Loucy (cell line): Measurements from ENCODE around the gene SNRNP48.

Experiments used
- H2AFZ ChIP-seq: fragments of 200-600 bp; sonication (generic); 2 replicates; pipeline ENCODE4 v1.6.0; 2016; ENCODE audit warnings: antibody characterized with exemption, mild to moderate bottlenecking, low read length, moderate library complexity
- H3F3A ChIP-seq: fragments of 200-600 bp; 2 replicates; pipeline ENCODE4 v1.6.0; 2016; ENCODE audit warnings: antibody characterized with exemption, low read depth, mild to moderate bottlenecking
- H3K27me3 ChIP-seq: fragments of 200-600 bp; sonication (generic); 2 replicates; pipeline ENCODE4 v1.6.1; 2014; ENCODE audit warnings: low read length, mild to moderate bottlenecking; ENCODE audit not compliant: insufficient read depth, poor library complexity, severe bottlenecking
- H3K36me3 ChIP-seq: fragments of 200-600 bp; sonication (generic); 2 replicates; pipeline ENCODE4 v1.6.1; 2016; ENCODE audit warnings: low read length; ENCODE audit not compliant: insufficient read depth
- H3K4me1 ChIP-seq: fragments of 200-600 bp; sonication (generic); 2 replicates; pipeline ENCODE4 v1.5.1; 2014; ENCODE audit warnings: low read length, mild to moderate bottlenecking; ENCODE audit not compliant: insufficient read depth, poor library complexity, severe bottlenecking
- H3K4me2 ChIP-seq: fragments of 200-600 bp; sonication (generic); 2 replicates; pipeline ENCODE4 v1.6.0; 2014; ENCODE audit warnings: antibody characterized with exemption, low read length, low read depth, mild to moderate bottlenecking; ENCODE audit not compliant: poor library complexity, severe bottlenecking
- H3K4me3 ChIP-seq: fragments of 200-600 bp; sonication (generic); 2 replicates; pipeline ENCODE4 v1.5.1; 2014; ENCODE audit warnings: low read length, mild to moderate bottlenecking, mixed read lengths; ENCODE audit not compliant: poor library complexity, severe bottlenecking
- H3K79me2 ChIP-seq: fragments of 200-600 bp; sonication (generic); 2 replicates; pipeline ENCODE4 v1.6.1; 2014; ENCODE audit warnings: low read length; ENCODE audit not compliant: insufficient read depth
- H3K9ac ChIP-seq: fragments of 200-600 bp; sonication (generic); 2 replicates; pipeline ENCODE4 v1.6.0; 2014; ENCODE audit warnings: mild to moderate bottlenecking, low read depth, low read length, moderate library complexity; ENCODE audit not compliant: poor library complexity, severe bottlenecking
- H3K9me2 ChIP-seq: fragments of 200-600 bp; sonication (generic); replicated peaks from 2 replicates; pipeline ENCODE4 v1.6.1; 2016; ENCODE audit warnings: low read depth, low read length, mixed read lengths
- H3K9me3 ChIP-seq: fragments of 200-600 bp; sonication (generic); 2 replicates; pipeline ENCODE4 v1.6.1; 2014; ENCODE audit warnings: mild to moderate bottlenecking, antibody characterized with exemption, low read length, low read depth; ENCODE audit not compliant: insufficient read depth
- H4K20me1 ChIP-seq: fragments of 200-600 bp; sonication (generic); 2 replicates; pipeline ENCODE4 v1.6.0; 2014; ENCODE audit warnings: antibody characterized with exemption, low read length, mild to moderate bottlenecking; ENCODE audit not compliant: insufficient read depth, poor library complexity, severe bottlenecking
- EZH2phosphoT487 ChIP-seq: fragments of 200-600 bp; IDR thresholded peaks from 2 replicates; pipeline ENCODE4 v1.6.1; 2018; ENCODE audit warnings: antibody characterized with exemption, mild to moderate bottlenecking, moderate library complexity, borderline replicate concordance
- TF ChIP-seq, protein P1 (sequence below): fragments of 200-600 bp; sonication (generic); conservative IDR thresholded peaks from 2 replicates; pipeline ENCODE4 v1.5.1; 2014; ENCODE audit warnings: mild to moderate bottlenecking, antibody characterized with exemption, low read length

The SNRNP48 gene

GRCh38 chr6:7562769-7563168 lies 27.2 kb upstream of the SNRNP48 start:
- H3K4me1 ChIP-seq = no peaks in the 10 kb centered on the region
- H3K9me2 ChIP-seq = no peaks in the 10 kb centered on the region
- H3K27me3 ChIP-seq = no peaks in the 10 kb centered on the region
- no peak overlapping the region for H3K4me3 ChIP-seq
- H4K20me1 ChIP-seq = no peaks in the 10 kb centered on the region
- H3K79me2 ChIP-seq = no peaks in the 10 kb centered on the region
- no peaks in the 10 kb centered on the region for H3F3A ChIP-seq
- H3K4me2 ChIP-seq = no peak overlapping the region
- no peak for TF ChIP-seq EZH2phosphoT487
- TF ChIP-seq, protein P1, sequence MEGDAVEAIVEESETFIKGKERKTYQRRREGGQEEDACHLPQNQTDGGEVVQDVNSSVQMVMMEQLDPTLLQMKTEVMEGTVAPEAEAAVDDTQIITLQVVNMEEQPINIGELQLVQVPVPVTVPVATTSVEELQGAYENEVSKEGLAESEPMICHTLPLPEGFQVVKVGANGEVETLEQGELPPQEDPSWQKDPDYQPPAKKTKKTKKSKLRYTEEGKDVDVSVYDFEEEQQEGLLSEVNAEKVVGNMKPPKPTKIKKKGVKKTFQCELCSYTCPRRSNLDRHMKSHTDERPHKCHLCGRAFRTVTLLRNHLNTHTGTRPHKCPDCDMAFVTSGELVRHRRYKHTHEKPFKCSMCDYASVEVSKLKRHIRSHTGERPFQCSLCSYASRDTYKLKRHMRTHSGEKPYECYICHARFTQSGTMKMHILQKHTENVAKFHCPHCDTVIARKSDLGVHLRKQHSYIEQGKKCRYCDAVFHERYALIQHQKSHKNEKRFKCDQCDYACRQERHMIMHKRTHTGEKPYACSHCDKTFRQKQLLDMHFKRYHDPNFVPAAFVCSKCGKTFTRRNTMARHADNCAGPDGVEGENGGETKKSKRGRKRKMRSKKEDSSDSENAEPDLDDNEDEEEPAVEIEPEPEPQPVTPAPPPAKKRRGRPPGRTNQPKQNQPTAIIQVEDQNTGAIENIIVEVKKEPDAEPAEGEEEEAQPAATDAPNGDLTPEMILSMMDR = no peak
- no peaks in the 10 kb centered on the region for H3K36me3 ChIP-seq
- H2AFZ ChIP-seq = no peak overlapping the region
- no peak overlapping the region for H3K9ac ChIP-seq
- H3K9me3 ChIP-seq = no peaks in the 10 kb centered on the region

DNA sequence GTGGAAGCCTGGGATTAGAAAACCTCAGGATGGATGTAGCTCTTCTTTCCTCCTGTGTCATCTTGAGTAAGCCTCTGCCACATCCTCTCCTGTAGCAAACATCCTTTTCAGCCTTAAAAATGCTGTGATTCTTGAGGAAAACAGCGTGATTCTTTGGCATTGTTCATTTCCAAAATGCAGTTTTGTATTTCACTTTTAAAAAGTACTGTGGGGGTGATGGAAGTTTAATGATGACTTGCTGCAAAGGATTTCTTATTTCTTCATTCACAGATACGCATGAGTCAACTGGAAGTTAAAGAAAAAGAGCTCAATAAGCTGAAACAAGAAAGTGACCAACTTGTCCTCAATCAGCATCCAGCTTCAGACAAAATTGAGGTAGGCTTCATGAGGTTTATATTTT lies 23.9 kb upstream of the SNRNP48 start:
- Histone ChIP-seq H3K36me3 (no peaks in the 10 kb centered on the region), H2AFZ (no peak overlapping the region), H3K79me2 (no peaks in the 10 kb centered on the region), H3K4me3 (no peak overlapping the region), H3F3A (no peaks in the 10 kb centered on the region), H3K9me2 (no peaks in the 10 kb centered on the region), H3K27me3 (no peaks in the 10 kb centered on the region), H3K4me2 (no peak overlapping the region), H3K9ac (no peak overlapping the region), H3K9me3 (no peaks in the 10 kb centered on the region), H4K20me1 (no peaks in the 10 kb centered on the region), H3K4me1 (no peaks in the 10 kb centered on the region)
- TF ChIP-seq, protein P1 = no peak
- no peak for TF ChIP-seq EZH2phosphoT487

- Histone ChIP-seq H3F3A (no peaks in the 10 kb centered on the region), H3K4me1 (no peaks in the 10 kb centered on the region), H4K20me1 (no peaks in the 10 kb centered on the region), H3K36me3 (no peaks in the 10 kb centered on the region), H2AFZ (no peak overlapping the region), H3K4me2 (no peak overlapping the region), H3K27me3 (no peaks in the 10 kb centered on the region), H3K9ac (no peak overlapping the region), H3K79me2 (no peaks in the 10 kb centered on the region), H3K9me3 (no peaks in the 10 kb centered on the region), H3K4me3 (no peak overlapping the region), H3K9me2 (no peaks in the 10 kb centered on the region)
- no peak for TF ChIP-seq EZH2phosphoT487
- TF ChIP-seq, protein P1 = no peak
These were observed 23.3 kb upstream of the SNRNP48 start for GRCh38 chr6:7566617-7567173.
